Measurements from ENCODE around the gene HUS1. TPM values are rescaled to one million over a fixed set of nuclear protein-coding genes. Genes with fewer than 3 reads are reported as not detected.

The HUS1 gene
- total and polyA plus RNA-seq, 2 of the 13 experiments (the other 11 are each of a cell fraction or from before 2014, with no cell fraction given): 14.8 to 16.9 TPM

DNA sequence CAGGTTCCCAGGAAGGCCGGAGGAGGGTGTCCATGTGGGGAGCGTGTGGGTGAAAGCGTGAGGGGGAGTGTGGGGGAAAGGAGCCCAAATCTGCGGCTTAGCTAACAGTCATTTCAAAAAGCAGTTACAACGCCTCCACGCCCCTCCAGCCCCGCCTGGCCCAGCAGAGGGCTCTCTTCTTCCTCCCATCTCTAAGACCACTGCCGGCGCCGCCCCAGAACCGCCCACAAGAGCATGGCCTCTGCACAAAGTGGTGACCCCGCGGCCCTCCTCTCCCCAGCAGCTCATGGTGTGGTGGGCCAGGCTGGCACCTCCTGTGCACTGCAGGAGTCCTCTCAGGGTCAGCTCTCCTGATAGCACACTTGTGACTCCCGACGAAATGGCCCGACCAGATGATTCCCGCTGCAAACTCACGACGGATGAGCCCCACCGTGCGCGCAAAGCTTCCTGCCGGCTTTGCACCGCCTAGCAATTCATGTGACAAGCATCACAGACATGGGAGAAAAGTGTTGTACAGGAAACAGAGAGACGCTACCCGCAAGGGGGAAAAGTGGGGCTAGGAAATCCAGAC, 12.4 kb upstream of the HUS1 start (continued):
- TF ChIP-seq, protein P1, sequence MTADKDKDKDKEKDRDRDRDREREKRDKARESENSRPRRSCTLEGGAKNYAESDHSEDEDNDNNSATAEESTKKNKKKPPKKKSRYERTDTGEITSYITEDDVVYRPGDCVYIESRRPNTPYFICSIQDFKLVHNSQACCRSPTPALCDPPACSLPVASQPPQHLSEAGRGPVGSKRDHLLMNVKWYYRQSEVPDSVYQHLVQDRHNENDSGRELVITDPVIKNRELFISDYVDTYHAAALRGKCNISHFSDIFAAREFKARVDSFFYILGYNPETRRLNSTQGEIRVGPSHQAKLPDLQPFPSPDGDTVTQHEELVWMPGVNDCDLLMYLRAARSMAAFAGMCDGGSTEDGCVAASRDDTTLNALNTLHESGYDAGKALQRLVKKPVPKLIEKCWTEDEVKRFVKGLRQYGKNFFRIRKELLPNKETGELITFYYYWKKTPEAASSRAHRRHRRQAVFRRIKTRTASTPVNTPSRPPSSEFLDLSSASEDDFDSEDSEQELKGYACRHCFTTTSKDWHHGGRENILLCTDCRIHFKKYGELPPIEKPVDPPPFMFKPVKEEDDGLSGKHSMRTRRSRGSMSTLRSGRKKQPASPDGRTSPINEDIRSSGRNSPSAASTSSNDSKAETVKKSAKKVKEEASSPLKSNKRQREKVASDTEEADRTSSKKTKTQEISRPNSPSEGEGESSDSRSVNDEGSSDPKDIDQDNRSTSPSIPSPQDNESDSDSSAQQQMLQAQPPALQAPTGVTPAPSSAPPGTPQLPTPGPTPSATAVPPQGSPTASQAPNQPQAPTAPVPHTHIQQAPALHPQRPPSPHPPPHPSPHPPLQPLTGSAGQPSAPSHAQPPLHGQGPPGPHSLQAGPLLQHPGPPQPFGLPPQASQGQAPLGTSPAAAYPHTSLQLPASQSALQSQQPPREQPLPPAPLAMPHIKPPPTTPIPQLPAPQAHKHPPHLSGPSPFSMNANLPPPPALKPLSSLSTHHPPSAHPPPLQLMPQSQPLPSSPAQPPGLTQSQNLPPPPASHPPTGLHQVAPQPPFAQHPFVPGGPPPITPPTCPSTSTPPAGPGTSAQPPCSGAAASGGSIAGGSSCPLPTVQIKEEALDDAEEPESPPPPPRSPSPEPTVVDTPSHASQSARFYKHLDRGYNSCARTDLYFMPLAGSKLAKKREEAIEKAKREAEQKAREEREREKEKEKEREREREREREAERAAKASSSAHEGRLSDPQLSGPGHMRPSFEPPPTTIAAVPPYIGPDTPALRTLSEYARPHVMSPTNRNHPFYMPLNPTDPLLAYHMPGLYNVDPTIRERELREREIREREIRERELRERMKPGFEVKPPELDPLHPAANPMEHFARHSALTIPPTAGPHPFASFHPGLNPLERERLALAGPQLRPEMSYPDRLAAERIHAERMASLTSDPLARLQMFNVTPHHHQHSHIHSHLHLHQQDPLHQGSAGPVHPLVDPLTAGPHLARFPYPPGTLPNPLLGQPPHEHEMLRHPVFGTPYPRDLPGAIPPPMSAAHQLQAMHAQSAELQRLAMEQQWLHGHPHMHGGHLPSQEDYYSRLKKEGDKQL (CRISPR knock-in tag; IDR thresholded peaks at IDR 0.05; ENCODE audit: low read depth): no peak
- no peak for TF ChIP-seq ZNF572 (CRISPR knock-in tag; IDR thresholded peaks at IDR 0.05)
- TF ChIP-seq REXO4 (CRISPR knock-in tag; IDR thresholded peaks at IDR 0.05; ENCODE audit: borderline replicate concordance): no peak
- no peak for TF ChIP-seq JUN (CRISPR knock-in tag; IDR thresholded peaks at IDR 0.05)
- no peak for TF ChIP-seq ZNF777 (CRISPR knock-in tag; IDR thresholded peaks at IDR 0.05)
- TF ChIP-seq HDAC2 (CRISPR knock-in tag; IDR thresholded peaks at IDR 0.05): peak; percentile 63; the same call in 1 of the 2 replicates
- TF ChIP-seq XBP1 (CRISPR knock-in tag; IDR thresholded peaks at IDR 0.05): no peak
- 0 out of 2 replicates have a peak, but pooled peaks have one; percentile 56 for TF ChIP-seq ZNF891 (CRISPR knock-in tag; IDR thresholded peaks at IDR 0.05)
- no peak; the same call in 1 of the 2 replicates for TF ChIP-seq HMG20A (CRISPR knock-in tag; IDR thresholded peaks at IDR 0.05; ENCODE audit: borderline replicate concordance)
- no peak for TF ChIP-seq ZNF138 (CRISPR knock-in tag; IDR thresholded peaks at IDR 0.05; ENCODE audit: low read depth)
- no peak for TF ChIP-seq ZSCAN29 (CRISPR knock-in tag; conservative IDR thresholded peaks at IDR 0.05)
- no peak for TF ChIP-seq PAF1 (CRISPR knock-in tag; IDR thresholded peaks at IDR 0.05)
- TF ChIP-seq, protein P2, sequence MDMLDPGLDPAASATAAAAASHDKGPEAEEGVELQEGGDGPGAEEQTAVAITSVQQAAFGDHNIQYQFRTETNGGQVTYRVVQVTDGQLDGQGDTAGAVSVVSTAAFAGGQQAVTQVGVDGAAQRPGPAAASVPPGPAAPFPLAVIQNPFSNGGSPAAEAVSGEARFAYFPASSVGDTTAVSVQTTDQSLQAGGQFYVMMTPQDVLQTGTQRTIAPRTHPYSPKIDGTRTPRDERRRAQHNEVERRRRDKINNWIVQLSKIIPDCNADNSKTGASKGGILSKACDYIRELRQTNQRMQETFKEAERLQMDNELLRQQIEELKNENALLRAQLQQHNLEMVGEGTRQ (IDR thresholded peaks at IDR 0.05; ENCODE audit: low read depth, low read length): no peak
- TF ChIP-seq, protein P2 (CRISPR knock-in tag; IDR thresholded peaks at IDR 0.05; ENCODE audit: borderline replicate concordance): no peak
- no peak for TF ChIP-seq HOXA7 (CRISPR knock-in tag; IDR thresholded peaks at IDR 0.05)
- TF ChIP-seq ZFYVE20 (CRISPR knock-in tag; IDR thresholded peaks at IDR 0.05; ENCODE audit: borderline replicate concordance, low read depth): no peak
- peak; percentile 6 for TF ChIP-seq TEAD3 (CRISPR knock-in tag; optimal IDR thresholded peaks at IDR 0.05; ENCODE audit: borderline replicate concordance)
- TF ChIP-seq ZNF432 (CRISPR knock-in tag; IDR thresholded peaks at IDR 0.05; ENCODE audit: borderline replicate concordance): no peak
- TF ChIP-seq, protein P3, sequence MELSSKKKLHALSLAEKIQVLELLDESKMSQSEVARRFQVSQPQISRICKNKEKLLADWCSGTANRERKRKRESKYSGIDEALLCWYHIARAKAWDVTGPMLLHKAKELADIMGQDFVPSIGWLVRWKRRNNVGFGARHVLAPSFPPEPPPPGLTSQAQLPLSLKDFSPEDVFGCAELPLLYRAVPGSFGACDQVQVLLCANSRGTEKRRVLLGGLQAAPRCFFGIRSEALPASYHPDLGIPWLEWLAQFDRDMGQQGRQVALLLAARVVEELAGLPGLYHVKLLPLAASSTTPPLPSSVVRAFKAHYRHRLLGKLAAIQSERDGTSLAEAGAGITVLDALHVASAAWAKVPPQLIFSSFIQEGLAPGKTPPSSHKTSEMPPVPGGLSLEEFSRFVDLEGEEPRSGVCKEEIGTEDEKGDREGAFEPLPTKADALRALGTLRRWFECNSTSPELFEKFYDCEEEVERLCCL (CRISPR knock-in tag; IDR thresholded peaks at IDR 0.05; ENCODE audit: borderline replicate concordance): no peak
- no peak for TF ChIP-seq SMAD1 (CRISPR knock-in tag; IDR thresholded peaks at IDR 0.05; ENCODE audit: borderline replicate concordance, low read depth)
- TF ChIP-seq IKZF1 (IDR thresholded peaks at IDR 0.05): no peak
- TF ChIP-seq, protein P4, sequence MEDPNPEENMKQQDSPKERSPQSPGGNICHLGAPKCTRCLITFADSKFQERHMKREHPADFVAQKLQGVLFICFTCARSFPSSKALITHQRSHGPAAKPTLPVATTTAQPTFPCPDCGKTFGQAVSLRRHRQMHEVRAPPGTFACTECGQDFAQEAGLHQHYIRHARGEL (CRISPR knock-in tag; IDR thresholded peaks at IDR 0.05): no peak
- no peak for TF ChIP-seq ZNF816 (CRISPR knock-in tag; IDR thresholded peaks at IDR 0.05; ENCODE audit: borderline replicate concordance)
